ENCODE measurements around the gene S100A12. TPM values are rescaled to one million over a fixed set of nuclear protein-coding genes. Genes with fewer than 3 reads are reported as not detected.

S100A12 gene
- polyA plus RNA-seq, 3 donors: 1,275 to 2,834 (median 2,543) TPM

DNA sequence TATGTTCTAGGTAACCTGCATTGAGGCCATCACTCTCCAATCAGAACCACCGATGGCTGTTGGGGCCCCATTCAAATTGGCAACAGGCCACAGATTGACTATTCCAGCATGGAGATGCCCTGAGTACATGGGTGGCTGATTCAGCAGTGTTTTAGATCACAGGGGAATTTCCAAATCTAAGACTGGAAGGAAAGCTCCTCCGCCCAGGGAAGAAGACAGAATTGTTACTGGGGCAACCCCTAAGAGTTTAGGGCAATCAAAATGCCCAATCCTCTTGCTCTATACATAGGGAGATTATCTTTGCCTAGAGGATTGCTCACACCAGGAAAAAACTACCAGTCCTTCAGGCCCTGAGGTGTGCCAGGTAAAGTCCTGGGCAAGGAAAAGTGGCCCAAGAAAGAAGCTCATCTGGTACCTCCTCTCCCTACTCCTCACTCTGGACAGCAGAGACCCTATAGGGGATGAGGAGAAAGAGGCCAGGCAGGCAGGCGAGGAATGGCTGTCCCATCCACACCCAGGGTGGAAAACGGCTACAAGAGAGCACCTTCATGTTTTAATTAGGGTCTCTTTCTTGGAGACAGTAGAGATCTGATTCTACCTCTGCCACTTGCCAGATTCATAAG lies 9.6 kb upstream of the S100A12 start:
- Histone ChIP-seq H3K27me3 (ENCODE audit: control insufficient read depth in 2 of 2, insufficient read depth in 2 of 2, low read length in 2 of 2) (no peaks in the 10 kb centered on the region), H3K4me1 (ENCODE audit: control insufficient read depth in 1 of 2, insufficient read depth in 2 of 2, low read length in 2 of 2) (peaks cover 59 to 67% of the 10 kb centered on the region in 2 donors), H3K79me2 (ENCODE audit: insufficient read depth, low read length) (peaks cover 29% of the 10 kb centered on the region), H3K36me3 (replicated peaks in 1 of 2; ENCODE audit: control insufficient read depth in 1 of 2, insufficient read depth in 2 of 2, low read length in 2 of 2) (no peaks in the 10 kb centered on the region), H3K4me2 (replicated peaks; ENCODE audit: extremely low read depth, low read length, poor library complexity, severe bottlenecking) (peak overlapping the region; percentile 64), H3K9ac (ENCODE audit: insufficient read depth, low read length, poor library complexity, severe bottlenecking) (peak overlapping the region; percentile 15), H3K4me3 (replicated peaks in 1 of 3; ENCODE audit: low read depth in 2 of 3, low read length in 3 of 3) (peak overlapping the region in 1 of 3 experiments; percentile 52), H4K20me1 (ENCODE audit: insufficient read depth, low read length) (peaks cover under 1% of the 10 kb centered on the region), H3K9me3 (replicated peaks in 1 of 2; ENCODE audit: control insufficient read depth in 1 of 2, insufficient read depth in 1 of 2, low read length in 2 of 2) (peaks cover 0 to 7% of the 10 kb centered on the region in 2 donors), H2AFZ (ENCODE audit: insufficient read depth, low read depth, low read length, poor library complexity, severe bottlenecking) (no peak overlapping the region), H3K27ac (ENCODE audit: low read depth in 1 of 2, low read length in 2 of 2) (peak overlapping the region; percentile 72 to 88)
- H3K27me3 Mint-ChIP-seq (ENCODE audit: low read depth in 3 of 3): no peaks in the 10 kb centered on the region
- H3K27ac Mint-ChIP-seq: peak overlapping the region; percentile 97 to 99 (median 98)
- 100% methylated on average over 1 of the region's 4 CpGs for WGBS (ENCODE audit: insufficient coverage)
- H3K36me3 Mint-ChIP-seq: peaks cover 10 to 17% of the 10 kb centered on the region in 2 donors
- H3K9me3 Mint-ChIP-seq: peaks cover 17 to 24% (median 20%) of the 10 kb centered on the region in 7 donors
- DNase-seq: peak in 2 of 3 donors; percentile 63 to 84
- TF ChIP-seq, protein P1, sequence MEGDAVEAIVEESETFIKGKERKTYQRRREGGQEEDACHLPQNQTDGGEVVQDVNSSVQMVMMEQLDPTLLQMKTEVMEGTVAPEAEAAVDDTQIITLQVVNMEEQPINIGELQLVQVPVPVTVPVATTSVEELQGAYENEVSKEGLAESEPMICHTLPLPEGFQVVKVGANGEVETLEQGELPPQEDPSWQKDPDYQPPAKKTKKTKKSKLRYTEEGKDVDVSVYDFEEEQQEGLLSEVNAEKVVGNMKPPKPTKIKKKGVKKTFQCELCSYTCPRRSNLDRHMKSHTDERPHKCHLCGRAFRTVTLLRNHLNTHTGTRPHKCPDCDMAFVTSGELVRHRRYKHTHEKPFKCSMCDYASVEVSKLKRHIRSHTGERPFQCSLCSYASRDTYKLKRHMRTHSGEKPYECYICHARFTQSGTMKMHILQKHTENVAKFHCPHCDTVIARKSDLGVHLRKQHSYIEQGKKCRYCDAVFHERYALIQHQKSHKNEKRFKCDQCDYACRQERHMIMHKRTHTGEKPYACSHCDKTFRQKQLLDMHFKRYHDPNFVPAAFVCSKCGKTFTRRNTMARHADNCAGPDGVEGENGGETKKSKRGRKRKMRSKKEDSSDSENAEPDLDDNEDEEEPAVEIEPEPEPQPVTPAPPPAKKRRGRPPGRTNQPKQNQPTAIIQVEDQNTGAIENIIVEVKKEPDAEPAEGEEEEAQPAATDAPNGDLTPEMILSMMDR (IDR thresholded peaks at IDR 0.05): no peak
- peaks cover 70% of the 10 kb centered on the region for H3K4me1 Mint-ChIP-seq
- intact Hi-C loops (cut with micrococcal nuclease): no loop called here
- peak overlapping the region in 1 of 2 donors; percentile 39 for H3K4me3 Mint-ChIP-seq

DNA sequence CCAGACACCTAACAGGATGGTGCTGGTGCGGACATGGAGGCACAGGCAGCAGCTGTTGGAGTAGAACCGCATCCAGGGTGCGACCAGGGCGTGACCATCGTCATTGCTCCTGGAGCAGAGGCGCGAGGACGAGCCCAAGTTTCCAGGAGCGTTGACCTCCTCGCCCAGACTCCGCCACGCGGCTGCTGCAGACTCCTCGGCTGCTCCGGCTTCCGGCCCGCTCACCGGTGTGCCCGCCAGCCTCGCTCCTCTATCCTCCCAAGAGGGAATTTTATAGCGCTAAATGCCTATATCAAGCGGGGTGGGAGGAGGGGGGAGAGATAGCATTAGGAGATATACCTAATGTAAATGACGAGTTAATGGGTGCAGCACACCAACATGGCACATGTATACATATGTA lies 5.3 kb upstream of the S100A12 start:
- H3K27me3 ChIP-seq (ENCODE audit: control insufficient read depth in 2 of 2, insufficient read depth in 2 of 2, low read length in 2 of 2): no peaks in the 10 kb centered on the region
- H3K27ac Mint-ChIP-seq: no peak overlapping the region
- H3K4me1 ChIP-seq (ENCODE audit: control insufficient read depth in 1 of 2, insufficient read depth in 2 of 2, low read length in 2 of 2): peaks cover 56 to 67% of the 10 kb centered on the region in 2 donors
- intact Hi-C loops (cut with micrococcal nuclease): no loop called here
- no peak overlapping the region for H3K27ac ChIP-seq (ENCODE audit: low read depth in 1 of 2, low read length in 2 of 2)
- no peaks in the 10 kb centered on the region for H3K27me3 Mint-ChIP-seq (ENCODE audit: low read depth in 3 of 3)
- peaks cover 37% of the 10 kb centered on the region for H3K79me2 ChIP-seq (ENCODE audit: insufficient read depth, low read length)
- H3K4me3 ChIP-seq (replicated peaks in 1 of 3; ENCODE audit: low read depth in 2 of 3, low read length in 3 of 3): no peak overlapping the region
- no peak overlapping the region for H2AFZ ChIP-seq (ENCODE audit: insufficient read depth, low read depth, low read length, poor library complexity, severe bottlenecking)
- no peaks in the 10 kb centered on the region for H3K36me3 ChIP-seq (replicated peaks in 1 of 2; ENCODE audit: control insufficient read depth in 1 of 2, insufficient read depth in 2 of 2, low read length in 2 of 2)
- H3K9me3 ChIP-seq (replicated peaks in 1 of 2; ENCODE audit: control insufficient read depth in 1 of 2, insufficient read depth in 1 of 2, low read length in 2 of 2): peaks cover 0 to 7% of the 10 kb centered on the region in 2 donors
- TF ChIP-seq, protein P1 (IDR thresholded peaks at IDR 0.05): no peak
- peaks cover 17 to 23% (median 20%) of the 10 kb centered on the region in 7 donors for H3K9me3 Mint-ChIP-seq
- H3K36me3 Mint-ChIP-seq: peaks cover 8 to 11% of the 10 kb centered on the region in 2 donors
- no peak for DNase-seq
- no peak overlapping the region for H3K4me3 Mint-ChIP-seq
- 96% methylated on average over 13 of the region's 23 CpGs for WGBS (ENCODE audit: insufficient coverage)
- no peaks in the 10 kb centered on the region for H4K20me1 ChIP-seq (ENCODE audit: insufficient read depth, low read length)
- no peak overlapping the region for H3K9ac ChIP-seq (ENCODE audit: insufficient read depth, low read length, poor library complexity, severe bottlenecking)
- H3K4me2 ChIP-seq (replicated peaks; ENCODE audit: extremely low read depth, low read length, poor library complexity, severe bottlenecking): no peak overlapping the region
- peaks cover 66% of the 10 kb centered on the region for H3K4me1 Mint-ChIP-seq
